Liver (tissue), 9 donors: ENCODE measurements around the gene LRRC36. TPM values are rescaled to one million over a fixed set of nuclear protein-coding genes. Genes with fewer than 3 reads are reported as not detected.

ENCODE experiments used
- DNase-seq: peaks from one replicate; pipeline ENCODE4 v3.0.0-alpha.2; 2017; ENCODE audit warnings: low spot score
- H3K27ac ChIP-seq, 2 donors: one replicate each; pipeline ENCODE4 v1.7.0; 2013; ENCODE audit warnings: inconsistent platforms in 2 of 2, low read length in 2 of 2, control low read depth in 1 of 2, low read depth in 1 of 2, mild to moderate bottlenecking in 1 of 2
- H3K27me3 ChIP-seq, 4 donors: one replicate each; pipeline versions ENCODE4 v1.6.1 to v1.7.0; 2013; ENCODE audit warnings: low read length in 3 of 4, inconsistent platforms in 1 of 4, mild to moderate bottlenecking in 1 of 4, moderate library complexity in 1 of 4; ENCODE audit not compliant: control insufficient read depth in 4 of 4, insufficient read depth in 4 of 4
- H3K36me3 ChIP-seq, 4 donors: one replicate each; pipeline versions ENCODE4 v1.6.1 to v1.7.0; 2013; ENCODE audit warnings: low read length in 3 of 4, mild to moderate bottlenecking in 3 of 4, low read depth in 1 of 4, moderate library complexity in 1 of 4; ENCODE audit not compliant: control insufficient read depth in 4 of 4, insufficient read depth in 3 of 4
- H3K4me1 ChIP-seq, 4 donors: one replicate each; pipeline versions ENCODE4 v1.6.1 to v1.7.0; 2013; ENCODE audit warnings: low read length in 3 of 4, mild to moderate bottlenecking in 3 of 4, moderate library complexity in 1 of 4; ENCODE audit not compliant: control insufficient read depth in 4 of 4, insufficient read depth in 4 of 4
- H3K4me3 ChIP-seq, 3 donors: one replicate each; pipeline versions ENCODE4 v1.6.1 to v1.7.0; 2013; ENCODE audit warnings: low read length in 3 of 3, control low read depth in 1 of 3, low read depth in 1 of 3, mild to moderate bottlenecking in 1 of 3
- H3K9ac ChIP-seq, 2 donors: one replicate each; pipeline ENCODE4 v1.7.0; 2013; ENCODE audit warnings: low read length in 2 of 2, mild to moderate bottlenecking in 2 of 2, moderate library complexity in 2 of 2, control low read depth in 1 of 2, low read depth in 1 of 2
- H3K9me3 ChIP-seq, 4 donors: one replicate each; pipeline versions ENCODE4 v1.6.1 to v1.7.0; 2013; ENCODE audit warnings: low read length in 3 of 4; ENCODE audit not compliant: control insufficient read depth in 4 of 4
- EGR1 ChIP-seq, 2 donors: IDR thresholded peaks; 2 replicates each; pipeline ENCODE4 v1.6.1; 2016 to 2018; ENCODE audit warnings: antibody characterized with exemption in 2 of 2, low read depth in 2 of 2
- FOXA1 ChIP-seq: IDR thresholded peaks from 2 replicates; pipeline ENCODE4 v1.6.1; 2016; ENCODE audit warnings: antibody characterized with exemption
- FOXA2 ChIP-seq: IDR thresholded peaks from 2 replicates; pipeline ENCODE4 v1.6.1; 2016; ENCODE audit warnings: antibody characterized with exemption
- GABPA ChIP-seq, 2 donors: IDR thresholded peaks in 1 of 2; conservative IDR thresholded peaks in 1 of 2; 2 replicates each; pipeline ENCODE4 v1.6.1; 2016; ENCODE audit warnings: antibody characterized with exemption in 2 of 2, mild to moderate bottlenecking in 1 of 2, moderate library complexity in 1 of 2
- HNF4A ChIP-seq, 2 donors: conservative IDR thresholded peaks; 2 replicates each; pipeline ENCODE4 v1.6.1; 2016; ENCODE audit warnings: antibody characterized with exemption in 2 of 2, mild to moderate bottlenecking in 2 of 2
- HNF4G ChIP-seq: IDR thresholded peaks from 2 replicates; pipeline ENCODE4 v1.6.1; 2016; ENCODE audit warnings: antibody characterized with exemption
- JUND ChIP-seq, 2 donors: IDR thresholded peaks; 2 replicates each; pipeline ENCODE4 v1.6.1; 2016; ENCODE audit warnings: antibody characterized with exemption in 2 of 2
- MAX ChIP-seq: IDR thresholded peaks from 2 replicates; pipeline ENCODE4 v1.6.1; 2016; ENCODE audit warnings: antibody characterized with exemption
- RAD21 ChIP-seq, 2 donors: IDR thresholded peaks; 2 replicates each; pipeline ENCODE4 v1.6.1; 2016; ENCODE audit warnings: antibody characterized with exemption in 2 of 2, mild to moderate bottlenecking in 2 of 2
- REST ChIP-seq: IDR thresholded peaks from 2 replicates; pipeline ENCODE4 v1.6.1; 2016; ENCODE audit warnings: antibody characterized with exemption, mild to moderate bottlenecking
- TAF1 ChIP-seq: conservative IDR thresholded peaks from 2 replicates; pipeline ENCODE4 v1.6.1; 2016; ENCODE audit warnings: antibody characterized with exemption, mild to moderate bottlenecking
- WGBS: extraction: QIAGEN DNeasy Blood & Tissue Kit; methylation state at CpG from one replicate; pipeline ENCODE4 v1.1.7; 2013; 5-methylcytosine and 5-hydroxymethylcytosine counted together
- polyA plus RNA-seq, 2 donors: library from polyadenylated mRNA; stranded (reverse) in 1 of 2; unstranded in 1 of 2; fragments of 200-250 nt in 1 of 2; fragments of >200 nt in 1 of 2; fragmentation: Nextera tagmentation in 1 of 2; extraction: Ambion mirVana in 1 of 2; gene quantifications; one replicate each; pipeline versions ENCODE4 v1.2.1 to v1.2.3, GENCODE V29; 2013 to 2015
- total RNA-seq, 2 donors: library from RNA; depleted of rRNA; stranded (reverse); fragments of >200 nt; gene quantifications; one replicate each; pipeline ENCODE4 v1.2.3, GENCODE V29; 2014
- TF ChIP-seq, protein P1 (sequence below): fragments of 150-350 bp; IDR thresholded peaks from 2 replicates; pipeline ENCODE4 v1.5.1; 2017; ENCODE audit warnings: improper control_type of control experiment, low read depth, low read length; ENCODE audit not compliant: missing input control
- donor health status: healthy.
- donor health status: healthy.
- donor health status: healthy.
- donor health status: healthy.
- donor health status: healthy.

The LRRC36 gene
- total and polyA plus RNA-seq, 4 donors = 0.08 TPM; not detected in 3

- peak within 1 kb of the TSS; percentile 26 to 65 for H3K27ac ChIP-seq
- peak within 1 kb of the TSS; percentile 32 to 77 (median 43) for H3K4me3 ChIP-seq
- H3K4me1 ChIP-seq = peaks cover 5 to 10% (median 7%) of the 10 kb centered on the region in 4 donors
- no peaks in the 10 kb centered on the region for H3K9me3 ChIP-seq
- 3% methylated on average over 73 of the region's 73 CpGs for WGBS
- DNase-seq = peak; percentile 56
- no peaks in the 10 kb centered on the region for H3K27me3 ChIP-seq
- TF ChIP-seq, protein P1, sequence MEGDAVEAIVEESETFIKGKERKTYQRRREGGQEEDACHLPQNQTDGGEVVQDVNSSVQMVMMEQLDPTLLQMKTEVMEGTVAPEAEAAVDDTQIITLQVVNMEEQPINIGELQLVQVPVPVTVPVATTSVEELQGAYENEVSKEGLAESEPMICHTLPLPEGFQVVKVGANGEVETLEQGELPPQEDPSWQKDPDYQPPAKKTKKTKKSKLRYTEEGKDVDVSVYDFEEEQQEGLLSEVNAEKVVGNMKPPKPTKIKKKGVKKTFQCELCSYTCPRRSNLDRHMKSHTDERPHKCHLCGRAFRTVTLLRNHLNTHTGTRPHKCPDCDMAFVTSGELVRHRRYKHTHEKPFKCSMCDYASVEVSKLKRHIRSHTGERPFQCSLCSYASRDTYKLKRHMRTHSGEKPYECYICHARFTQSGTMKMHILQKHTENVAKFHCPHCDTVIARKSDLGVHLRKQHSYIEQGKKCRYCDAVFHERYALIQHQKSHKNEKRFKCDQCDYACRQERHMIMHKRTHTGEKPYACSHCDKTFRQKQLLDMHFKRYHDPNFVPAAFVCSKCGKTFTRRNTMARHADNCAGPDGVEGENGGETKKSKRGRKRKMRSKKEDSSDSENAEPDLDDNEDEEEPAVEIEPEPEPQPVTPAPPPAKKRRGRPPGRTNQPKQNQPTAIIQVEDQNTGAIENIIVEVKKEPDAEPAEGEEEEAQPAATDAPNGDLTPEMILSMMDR = peak; percentile 40
- no peak for TF ChIP-seq EGR1 (IDR thresholded peaks at IDR 0.05; ENCODE audit: low read depth in 2 of 2)
- TF ChIP-seq RAD21 (IDR thresholded peaks at IDR 0.05) = peak; percentile 46 to 49
- H3K9ac ChIP-seq = peak within 1 kb of the TSS; percentile 38 to 60
- no peaks in the 10 kb centered on the region for H3K36me3 ChIP-seq
Measured at GRCh38 chr16:67415872-67416793, 89.5 kb downstream of the LRRC36 start, which contains the start of gene ZDHHC1. Gene ZDHHC1, minus strand, starts transcription at chr16:67416477. Its CDS starts 8,702 bp downstream, at chr16:67407775.

- no peaks in the 10 kb centered on the region for H3K36me3 ChIP-seq
- H3K4me3 ChIP-seq = no peak overlapping the region
- no peaks in the 10 kb centered on the region for H3K9me3 ChIP-seq
- no peak for TF ChIP-seq JUND (IDR thresholded peaks at IDR 0.05)
- no peak for TF ChIP-seq TAF1
- no peak for TF ChIP-seq FOXA1
- no peak for TF ChIP-seq HNF4A (conservative IDR thresholded peaks at IDR 0.05)
- no peak for TF ChIP-seq REST
- H3K9ac ChIP-seq = no peak overlapping the region
- 60% methylated on average over 2 of the region's 2 CpGs for WGBS
- no peaks in the 10 kb centered on the region for H3K27me3 ChIP-seq
- DNase-seq = no peak
- peaks cover 5 to 10% (median 7%) of the 10 kb centered on the region in 4 donors for H3K4me1 ChIP-seq
- no peak overlapping the region for H3K27ac ChIP-seq
Measured at GRCh38 chr16:67417333-67418061, 90.9 kb downstream of the LRRC36 start.

DNA sequence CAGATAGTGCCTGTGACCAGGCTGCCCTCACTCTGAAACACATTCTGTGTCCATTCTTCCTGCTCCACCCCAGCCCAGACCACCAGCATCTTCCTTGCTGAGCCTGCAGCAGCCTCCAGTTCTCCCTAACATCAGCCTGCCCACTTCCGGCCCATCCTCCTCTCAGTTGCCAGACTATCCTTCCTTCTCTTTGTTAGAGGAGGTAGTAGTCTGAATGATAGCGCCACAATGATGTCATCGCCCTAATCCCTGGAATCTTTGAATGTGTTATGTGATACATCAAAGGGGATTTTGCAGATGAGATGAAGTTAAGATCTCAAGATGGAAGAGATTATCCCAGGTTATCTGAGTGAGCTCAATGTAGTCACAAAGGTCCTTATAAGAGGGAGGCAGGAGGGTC lies 92.9 kb downstream of the LRRC36 start:
- Histone ChIP-seq H3K9me3 (no peaks in the 10 kb centered on the region), H3K27ac (no peak overlapping the region), H3K9ac (no peak overlapping the region), H3K36me3 (no peaks in the 10 kb centered on the region), H3K4me3 (no peak overlapping the region), H3K4me1 (peaks cover 5 to 10% (median 7%) of the 10 kb centered on the region in 4 donors), H3K27me3 (no peaks in the 10 kb centered on the region)
- 91% methylated on average over 3 of the region's 3 CpGs for WGBS
- no peak for DNase-seq
- TF ChIP-seq HNF4G (no peak), EGR1 (IDR thresholded peaks at IDR 0.05; ENCODE audit: low read depth in 2 of 2) (no peak), RAD21 (IDR thresholded peaks at IDR 0.05) (no peak), FOXA2 (no peak), GABPA (IDR thresholded peaks at IDR 0.05 in 1 of 2, conservative IDR thresholded peaks at IDR 0.05 in 1 of 2) (no peak), HNF4A (conservative IDR thresholded peaks at IDR 0.05) (no peak), MAX (no peak), REST (no peak)
